NCI-H1694 (cell line): Measurements from ENCODE around the gene PRSS8.
"Not testable (repeated sequence)": the region's sequence is repeated elsewhere in the genome, so short reads cannot be mapped to it uniquely, and the experiment has no call there.

Experiments
- DNase-seq: peaks from one replicate; lab custom pipeline; 2025; lab: John Stamatoyannopoulos, UW

PRSS8 gene

DNA sequence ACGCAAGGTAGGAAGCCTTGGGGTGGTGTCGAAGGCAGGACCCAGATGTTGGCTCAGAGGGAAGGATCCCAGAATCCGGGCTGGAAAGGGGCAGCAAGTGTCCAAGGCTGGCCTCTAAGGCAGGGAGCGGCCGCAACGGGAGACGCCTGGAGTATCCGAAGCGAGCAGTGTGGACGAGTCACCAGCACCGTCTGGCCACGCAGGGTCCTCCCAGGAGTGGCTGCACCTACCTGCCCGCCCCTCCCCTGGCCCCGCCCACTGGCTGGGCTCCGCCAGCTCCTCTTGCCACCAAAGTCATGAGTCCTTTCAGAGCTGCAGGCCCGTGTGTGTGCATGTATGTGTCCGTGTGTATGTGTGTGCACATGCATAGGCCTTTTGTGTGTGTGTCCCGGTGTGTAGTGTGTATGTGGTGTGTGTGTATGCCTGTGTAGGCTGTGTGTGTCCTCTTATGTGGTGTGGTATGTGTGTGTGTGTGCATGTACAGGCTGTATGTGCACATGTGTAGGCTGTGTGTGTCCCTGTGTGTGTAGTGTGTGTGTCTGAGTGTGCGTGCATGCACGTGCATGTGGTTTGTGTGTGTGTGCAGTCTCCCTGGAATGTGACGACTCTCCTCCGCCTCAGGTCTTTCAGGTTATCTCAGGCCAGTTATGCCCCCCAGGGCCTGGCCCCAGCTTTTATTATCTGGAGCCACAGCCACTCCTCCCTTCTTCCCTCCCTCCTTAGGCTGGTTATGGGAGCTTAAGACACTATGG lies at the start of gene PRSS8:
Gene PRSS8 (minus strand): TSS at position 193 of the 752 bp plus-strand sequence. CDS start 229 bp downstream, outside the sequence.
- DNase-seq = no peak

GRCh38 chr16:31184888-31185287 lies 49.4 kb upstream of the PRSS8 start:
- no peak for DNase-seq

DNA sequence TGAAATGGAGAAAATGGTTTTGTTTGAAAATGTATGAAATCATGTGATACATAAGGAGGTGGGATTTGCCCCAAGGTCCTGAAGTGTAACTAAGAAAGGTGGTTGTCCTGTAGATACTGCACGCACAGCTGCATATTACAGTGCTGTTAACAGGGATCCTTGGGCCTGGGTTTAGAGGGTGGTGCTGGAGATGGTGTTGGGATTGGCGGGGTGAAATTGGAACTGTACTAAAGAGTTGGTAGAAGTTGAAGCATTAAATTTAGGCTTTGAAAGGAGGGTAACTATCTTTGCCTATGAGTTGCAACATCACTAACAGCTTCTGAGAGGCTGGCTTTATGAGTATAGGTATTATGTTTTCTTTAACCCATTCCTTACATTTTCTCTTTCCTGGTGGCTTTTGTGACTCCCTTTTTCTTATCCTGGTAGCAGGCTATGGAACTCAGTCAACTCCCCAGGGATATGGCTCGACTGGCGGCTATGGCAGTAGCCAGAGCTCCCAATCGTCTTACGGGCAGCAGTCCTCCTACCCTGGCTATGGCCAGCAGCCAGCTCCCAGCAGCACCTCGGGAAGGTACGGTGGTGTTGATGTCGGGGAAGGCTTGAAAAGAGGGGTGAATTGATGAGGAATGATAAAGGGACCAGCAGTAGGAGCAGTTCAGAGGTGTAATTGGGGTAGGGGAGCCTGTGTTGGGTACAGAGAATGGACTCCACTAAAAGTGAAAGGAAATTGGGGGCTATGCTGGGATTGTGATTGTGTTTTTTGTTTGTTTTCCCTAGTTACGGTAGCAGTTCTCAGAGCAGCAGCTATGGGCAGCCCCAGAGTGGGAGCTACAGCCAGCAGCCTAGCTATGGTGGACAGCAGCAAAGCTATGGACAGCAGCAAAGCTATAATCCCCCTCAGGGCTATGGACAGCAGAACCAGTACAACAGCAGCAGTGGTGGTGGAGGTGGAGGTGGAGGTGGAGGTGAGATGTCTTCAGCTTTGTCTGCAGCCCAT lies 48.2 kb upstream of the PRSS8 start:
- DNase-seq = no peak

DNA sequence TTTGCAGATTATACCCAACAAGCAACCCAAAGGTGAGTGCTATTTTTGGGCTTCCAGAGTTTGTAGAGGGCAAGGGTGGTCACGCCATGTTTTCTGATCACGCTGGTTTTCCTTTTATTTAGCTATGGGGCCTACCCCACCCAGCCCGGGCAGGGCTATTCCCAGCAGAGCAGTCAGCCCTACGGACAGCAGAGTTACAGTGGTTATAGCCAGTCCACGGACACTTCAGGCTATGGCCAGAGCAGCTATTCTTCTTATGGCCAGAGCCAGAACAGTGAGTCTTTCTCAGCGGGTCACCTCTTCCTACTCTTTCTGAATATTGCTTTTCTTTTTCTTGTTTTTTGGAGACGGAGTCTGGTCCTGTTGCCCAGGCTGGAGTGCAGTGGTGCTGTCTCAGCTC lies 46.9 kb upstream of the PRSS8 start:
- no peak for DNase-seq

DNA sequence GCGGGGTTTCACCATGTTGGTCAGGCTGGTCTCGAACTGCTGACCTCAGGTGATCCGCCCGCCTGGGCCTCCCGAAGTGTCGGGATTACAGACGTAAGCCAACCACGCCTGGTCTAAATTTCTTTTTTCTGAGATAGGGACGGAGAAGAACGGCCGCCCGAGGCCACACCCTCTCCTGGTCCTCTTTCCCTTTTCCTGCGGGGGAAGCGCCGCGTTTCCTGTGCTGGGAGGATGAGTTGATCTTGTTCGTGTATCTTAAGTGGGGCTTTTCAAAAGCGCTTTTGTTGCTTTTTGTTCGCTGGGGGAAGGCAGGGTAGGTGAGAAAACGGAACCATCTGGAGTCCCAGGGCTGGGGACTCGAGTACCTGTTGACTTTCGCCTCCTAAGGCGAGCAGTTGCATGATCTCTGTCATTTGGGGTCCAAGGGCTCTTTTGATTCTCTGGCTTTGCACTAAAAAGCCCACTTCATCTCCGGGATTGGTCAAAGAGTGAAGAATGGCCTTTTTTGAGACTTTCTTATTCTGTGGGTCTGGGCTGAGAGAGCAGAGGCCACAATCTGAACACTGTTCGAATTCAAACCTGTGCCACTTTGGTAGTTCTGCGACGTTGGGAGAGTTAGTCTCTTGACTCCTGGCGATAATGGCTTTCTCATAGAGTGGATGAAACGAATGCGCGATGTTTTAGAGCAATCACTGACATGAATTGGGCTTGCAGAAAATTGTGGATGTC lies 45.7 kb upstream of the PRSS8 start:
- DNase-seq = no peak

- DNase-seq = peak; percentile 53
Measured at GRCh38 chr16:31179747-31180459, 44.4 kb upstream of the PRSS8 start, which contains the start of gene FUS. TSS of gene FUS (plus strand) at chr16:31180139. CDS start at chr16:31180215, 76 bp downstream.

DNA sequence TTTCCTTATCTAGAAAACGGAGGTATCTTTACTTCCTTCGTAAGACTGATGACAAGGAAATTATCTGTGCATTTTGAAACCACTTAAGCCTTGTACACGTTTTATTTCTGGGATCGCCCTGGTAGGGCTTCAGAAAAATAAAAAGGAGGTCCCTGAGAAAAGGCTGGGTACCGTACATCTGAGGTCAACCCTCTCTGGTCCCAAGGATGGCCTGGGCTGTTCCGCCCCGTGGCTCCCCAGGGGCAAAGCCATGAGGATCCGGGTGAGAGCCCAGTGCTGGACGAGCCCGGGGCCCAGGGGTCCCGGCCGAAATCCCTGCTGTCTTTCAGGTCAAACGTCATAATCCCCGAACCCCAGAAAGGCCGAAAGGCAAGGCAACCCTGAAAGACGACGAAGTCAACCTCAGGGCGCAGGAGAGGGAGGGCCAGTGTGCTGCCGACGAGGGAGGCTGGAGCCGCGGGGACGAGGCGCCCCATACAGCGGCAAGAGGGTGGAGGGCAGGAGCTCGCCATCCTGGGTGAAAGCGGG lies 43.8 kb upstream of the PRSS8 start:
- no peak for DNase-seq

- DNase-seq = no peak
Measured at GRCh38 chr16:31177136-31177535, 41.6 kb upstream of the PRSS8 start.

- not testable (repeated sequence) for DNase-seq
Measured at GRCh38 chr16:31170048-31170447, 34.5 kb upstream of the PRSS8 start.

DNA sequence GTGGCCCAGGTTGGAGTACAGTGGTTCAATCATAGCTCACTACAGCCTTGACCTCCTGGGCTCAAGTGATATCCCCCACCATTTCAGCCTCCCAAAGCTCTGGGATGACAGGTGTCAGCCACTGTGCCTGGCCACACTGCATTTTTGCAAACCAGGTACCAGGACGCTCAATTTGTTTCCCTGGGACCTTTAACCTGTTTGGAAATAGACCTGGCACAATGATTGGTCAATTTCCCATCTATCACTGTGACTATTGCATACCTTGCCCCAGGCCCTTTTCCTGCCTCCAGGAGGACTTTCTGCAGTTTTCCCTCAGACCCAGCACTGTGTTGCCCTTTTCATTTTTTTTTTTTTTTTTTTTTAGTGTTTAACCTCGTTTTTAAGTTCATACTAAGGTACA lies 33.3 kb upstream of the PRSS8 start:
- DNase-seq = no peak

DNA sequence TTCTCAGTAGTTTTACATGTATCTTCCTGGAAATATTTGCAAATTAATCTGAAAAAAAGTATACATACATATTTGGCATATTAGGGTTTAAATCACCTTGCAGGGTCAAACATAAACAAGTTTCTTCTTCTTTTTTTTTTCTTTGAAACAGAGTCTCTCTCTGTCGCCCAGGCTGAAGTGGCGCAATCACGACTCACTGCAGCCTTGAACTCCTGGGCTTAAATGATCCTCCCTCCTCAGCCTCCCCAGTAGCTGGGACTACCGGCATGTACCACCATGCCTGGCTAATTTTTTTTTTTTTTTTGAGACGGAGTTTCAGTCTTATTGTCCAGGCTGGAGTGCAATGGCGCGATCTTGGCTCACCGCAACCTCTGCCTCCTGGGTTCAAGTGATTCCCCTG lies 31.8 kb upstream of the PRSS8 start:
- no peak for DNase-seq

DNA sequence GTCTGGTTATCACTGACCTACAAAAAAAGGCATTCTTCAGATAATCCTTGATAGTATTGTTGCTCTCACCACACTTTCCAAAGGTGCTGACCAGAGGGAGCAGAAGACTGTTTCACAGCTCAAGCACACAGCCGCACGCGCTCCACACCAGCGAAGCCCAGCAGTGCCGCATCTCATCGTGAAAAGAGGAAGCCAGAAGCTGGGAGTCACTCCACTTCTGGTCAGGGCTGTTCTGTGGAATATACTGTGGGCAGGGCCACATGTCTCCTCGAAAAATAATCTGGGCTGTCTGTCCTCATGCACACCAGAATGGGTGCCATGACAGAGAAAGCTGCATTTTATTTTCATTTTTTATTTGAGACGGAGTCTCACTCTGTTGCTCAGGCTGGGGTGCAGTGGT lies 21.6 kb upstream of the PRSS8 start:
- DNase-seq = no peak

DNA sequence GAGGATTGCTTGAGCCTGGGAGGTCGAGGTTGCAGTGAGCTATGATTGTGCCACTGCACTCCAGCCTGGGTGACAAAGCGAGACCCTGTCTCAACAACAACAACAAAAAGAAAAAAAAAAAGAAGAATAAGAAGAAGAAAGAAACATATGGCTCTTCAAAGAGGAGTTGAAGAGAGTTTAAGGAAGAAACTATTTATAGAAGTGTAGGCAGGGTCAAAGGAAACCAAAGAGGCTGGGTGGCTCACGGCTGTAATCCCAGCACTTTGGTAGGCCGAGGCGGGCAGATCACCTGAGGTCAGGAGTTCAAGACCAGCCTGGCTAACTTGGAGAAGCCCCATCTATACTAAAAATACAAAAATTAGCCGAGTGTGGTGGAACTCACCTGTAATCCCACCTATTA lies 15.4 kb upstream of the PRSS8 start:
- not testable (repeated sequence) for DNase-seq

- DNase-seq = no peak
Measured at GRCh38 chr16:31149894-31150890, 14.7 kb upstream of the PRSS8 start, which contains the start of gene PRSS36. TSS of gene PRSS36 (minus strand) at chr16:31150066. CDS start at chr16:31150035, 31 bp downstream.

GRCh38 chr16:31149332-31149731 lies 13.8 kb upstream of the PRSS8 start:
- DNase-seq = no peak

DNA sequence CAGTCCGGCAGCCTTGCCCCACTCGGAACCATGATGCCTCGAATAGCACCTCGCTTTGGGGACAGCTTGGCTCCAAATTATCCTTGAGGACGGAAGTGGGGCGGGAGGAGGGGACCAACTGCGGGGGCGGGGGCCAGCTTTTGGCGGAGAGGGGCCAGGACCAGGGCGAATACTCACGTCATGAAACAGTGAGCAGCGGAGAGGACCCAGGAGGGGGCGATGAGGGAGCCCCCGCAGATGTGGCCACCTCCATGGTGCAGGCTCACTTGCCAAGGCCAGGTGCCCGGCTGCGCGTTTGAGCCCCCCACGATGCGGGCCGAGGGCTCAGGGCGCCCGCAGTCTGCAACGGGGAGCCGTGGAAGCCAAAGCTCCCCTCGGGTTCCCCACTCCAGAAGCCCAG lies 13.4 kb upstream of the PRSS8 start:
- DNase-seq = no peak

GRCh38 chr16:31148281-31148728 lies 12.8 kb upstream of the PRSS8 start:
- no peak for DNase-seq

DNA sequence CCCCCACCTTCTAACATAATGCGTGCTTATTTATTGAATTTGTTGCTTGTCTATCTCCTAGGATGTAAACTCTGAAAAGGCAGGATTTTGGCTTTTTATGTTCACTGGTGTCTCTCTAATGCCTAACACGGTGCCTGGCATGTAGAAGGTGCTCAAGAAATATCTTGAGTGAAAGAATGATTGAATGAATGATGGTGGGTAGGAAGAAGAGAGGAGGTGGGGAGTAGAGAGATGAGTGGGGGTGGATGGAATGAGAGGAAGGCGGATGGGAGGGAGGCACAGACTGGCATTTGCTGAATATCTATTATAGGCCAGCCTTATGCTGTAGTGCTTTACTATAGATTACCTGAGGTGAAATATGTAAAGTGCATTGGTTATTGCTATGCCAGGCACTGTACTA lies 12.0 kb upstream of the PRSS8 start:
- DNase-seq = no peak

DNA sequence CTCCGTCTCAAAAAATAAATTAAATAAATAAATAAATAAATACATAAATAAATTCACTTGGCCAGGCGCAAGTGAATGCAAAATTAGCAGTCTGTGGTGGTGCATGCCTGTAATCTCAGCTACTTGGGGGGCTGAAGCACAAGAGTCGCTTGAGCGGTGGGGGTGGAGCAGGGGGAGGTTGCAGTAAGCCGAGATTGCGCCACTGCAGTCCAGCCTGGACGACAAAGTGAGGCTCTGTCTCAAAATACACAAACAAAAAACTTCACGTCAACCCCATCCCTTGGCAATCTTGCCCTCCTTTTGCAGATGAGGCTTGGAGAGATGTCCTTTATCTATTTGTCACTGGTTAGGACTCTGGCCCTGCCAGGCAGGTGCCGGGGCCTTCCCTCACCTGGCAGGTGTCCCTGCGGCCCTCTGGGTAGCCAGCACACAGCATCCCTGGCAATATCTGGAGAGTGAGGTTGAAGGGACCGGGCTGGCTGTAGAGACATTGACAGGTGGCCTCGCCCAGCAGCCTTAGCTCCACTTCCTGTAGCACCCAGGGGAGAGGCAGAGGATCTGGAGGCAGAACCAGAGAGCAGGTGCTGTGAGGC lies 10.0 kb upstream of the PRSS8 start:
- no peak for DNase-seq
